Endometrial microvascular endothelial cells (primary cell): ENCODE measurements around the gene SCN9A. TPM values are rescaled to one million over a fixed set of nuclear protein-coding genes. Genes with fewer than 3 reads are reported as not detected.
"Not testable (repeated sequence)": the region's sequence is repeated elsewhere in the genome, so short reads cannot be mapped to it uniquely, and the experiment has no call there.

Experiments
- in situ Hi-C: cut with HindIII; loops from 2 replicates; pipeline ENCODE4 v1.10.0; 2017; ENCODE audit warnings: low sequenced_read_pairs, low pct_unique_long_range_greater_than_20kb; ENCODE audit errors: inconsistent ontology term
- total RNA-seq: library from RNA; depleted of rRNA; stranded (reverse); fragments of >200 nt; gene quantifications from one replicate; pipeline ENCODE4 v1.2.3, GENCODE V29; 2015; ENCODE audit errors: inconsistent ontology term

The SCN9A gene
- total RNA-seq, 1 donor from 2014 or later: 0.09 TPM

- in situ Hi-C loops: no loop called here
These were observed 4.9 kb upstream of the SCN9A start for GRCh38 chr2:166380615-166381014.

- in situ Hi-C loops: no loop called here
These were observed 1.1 kb upstream of the SCN9A start for GRCh38 chr2:166376873-166377272.

- in situ Hi-C loops: no loop called here
These were observed 714 bp upstream of the SCN9A start for GRCh38 chr2:166376488-166376828.

- in situ Hi-C loops: no loop called here
These were observed 479 bp downstream of the SCN9A start for GRCh38 chr2:166375195-166375735.

- in situ Hi-C loops: no loop called here
These were observed 1.8 kb downstream of the SCN9A start for GRCh38 chr2:166373951-166374350.

- in situ Hi-C loops: no loop called here
These were observed 2.2 kb downstream of the SCN9A start for GRCh38 chr2:166373539-166373938.

- in situ Hi-C loops: no loop called here
These were observed 2.6 kb downstream of the SCN9A start for GRCh38 chr2:166373105-166373504.

GRCh38 chr2:166372046-166372445 lies 3.7 kb downstream of the SCN9A start:
- in situ Hi-C loops: no loop called here

GRCh38 chr2:166365803-166366420 lies 9.8 kb downstream of the SCN9A start:
- in situ Hi-C loops: no loop called here

GRCh38 chr2:166365239-166365638 lies 10.5 kb downstream of the SCN9A start:
- in situ Hi-C loops: no loop called here

- in situ Hi-C loops: no loop called here
These were observed 11.1 kb downstream of the SCN9A start for GRCh38 chr2:166364476-166365161.

- in situ Hi-C loops: no loop called here
These were observed 14.2 kb downstream of the SCN9A start for GRCh38 chr2:166361351-166362153.

- in situ Hi-C loops: no loop called here
These were observed 14.8 kb downstream of the SCN9A start for GRCh38 chr2:166360906-166361305.

- in situ Hi-C loops: no loop called here
These were observed 15.3 kb downstream of the SCN9A start for GRCh38 chr2:166360426-166360825.

- in situ Hi-C loops: not testable (repeated sequence)
These were observed 17.8 kb downstream of the SCN9A start for GRCh38 chr2:166357950-166358321.

- in situ Hi-C loops: no loop called here
These were observed 18.4 kb downstream of the SCN9A start for GRCh38 chr2:166357068-166357949.

- in situ Hi-C loops: no loop called here
These were observed 24.4 kb downstream of the SCN9A start for GRCh38 chr2:166351319-166351718.

- in situ Hi-C loops: no loop called here
These were observed 25.2 kb downstream of the SCN9A start for GRCh38 chr2:166350525-166350924.
